MM.1S (cell line): ENCODE measurements around the gene RAB3GAP2.

Source experiments
- CTCF ChIP-seq: fragments of 300-600 bp; sonication (generic); IDR thresholded peaks from 2 replicates; pipeline ENCODE4 v1.5.1; 2016; ENCODE audit warnings: antibody characterized with exemption, low read length, mixed read lengths
- EZH2phosphoT487 ChIP-seq: fragments of 300-600 bp; sonication (generic); IDR thresholded peaks from 2 replicates; pipeline ENCODE4 v1.6.1; 2018; ENCODE audit warnings: antibody characterized with exemption, low read length

GRCh38 chr1:220153147-220153546, 119.1 kb downstream of the RAB3GAP2 start:
- TF ChIP-seq EZH2phosphoT487 = no peak
- no peak for TF ChIP-seq CTCF
